GM19397 (cell line): ENCODE measurements around the gene CD3E.
"Not testable (repeated sequence)": the region's sequence is repeated elsewhere in the genome, so short reads cannot be mapped to it uniquely, and the experiment has no call there.

ENCODE experiments used
- ATAC-seq: cut with Tn5 transposase; IDR thresholded peaks from one replicate; pipeline ENCODE4 v1.9.1; 2021; ENCODE audit warnings: mild to moderate bottlenecking, moderate library complexity; ENCODE audit not compliant: unreplicated experiment

CD3E gene

GRCh38 chr11:118289401-118289800, 15.1 kb upstream of the CD3E start:
- ATAC-seq, result no peak

DNA sequence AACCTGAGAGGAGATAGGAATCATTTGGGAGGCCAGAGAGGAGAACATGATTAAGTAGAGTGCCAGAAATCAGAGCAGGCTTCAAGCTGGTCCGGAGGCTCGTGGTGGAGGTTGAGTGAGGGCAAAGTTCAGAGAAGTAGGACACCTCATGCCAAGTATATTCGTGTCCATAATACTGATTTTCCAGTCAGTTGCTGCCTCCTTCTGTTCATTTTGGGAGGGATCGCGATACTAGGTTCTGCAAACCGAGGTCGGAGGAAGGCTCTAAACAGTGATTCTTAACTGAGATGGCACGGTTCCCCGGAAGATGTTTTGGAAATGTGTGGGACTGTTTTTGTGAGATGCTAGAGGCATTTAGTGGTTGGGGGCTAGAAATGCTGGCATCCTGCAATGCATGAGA, 13.6 kb upstream of the CD3E start:
- ATAC-seq, result no peak

- ATAC-seq, result no peak
Observed at GRCh38 chr11:118291477-118292135, 12.9 kb upstream of the CD3E start.

DNA sequence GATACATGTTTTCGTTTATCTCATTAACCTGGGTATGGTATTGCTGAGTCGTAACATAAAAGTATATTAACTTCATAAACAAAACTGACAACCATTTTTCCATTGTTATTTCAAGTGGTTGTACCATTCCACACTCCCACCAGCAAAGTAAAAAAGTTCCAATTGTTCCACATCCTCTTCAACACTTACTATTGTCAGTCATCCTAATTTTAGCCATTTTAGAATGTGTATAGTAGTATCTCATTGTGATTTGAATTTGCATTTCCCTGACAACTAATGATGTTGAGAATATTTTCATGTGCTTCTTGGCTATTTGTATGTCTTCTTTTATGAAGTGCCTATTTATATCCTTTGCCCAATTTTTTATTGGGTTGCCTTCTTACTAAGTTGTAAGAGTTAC, 10.5 kb upstream of the CD3E start:
- ATAC-seq, result no peak

DNA sequence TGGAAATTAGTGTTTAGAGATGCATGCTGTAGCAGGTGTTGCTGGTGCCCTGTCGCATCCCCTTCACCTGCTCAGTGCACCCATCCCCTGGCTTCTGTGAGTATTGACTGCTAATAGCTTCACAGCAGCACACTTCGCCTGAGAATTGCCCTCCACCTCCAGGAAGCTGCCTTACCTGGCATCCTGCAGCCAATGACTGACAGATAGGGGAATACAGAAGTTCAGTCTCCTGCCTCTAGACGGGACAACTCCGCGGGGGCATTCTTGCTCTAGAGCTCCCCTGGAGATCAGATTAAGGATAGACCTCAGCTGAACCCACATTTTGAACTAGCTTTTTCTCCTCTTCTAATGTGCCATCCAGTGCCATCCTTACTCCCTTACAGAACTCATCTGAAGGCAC, 9.3 kb upstream of the CD3E start:
- ATAC-seq, result no peak

DNA sequence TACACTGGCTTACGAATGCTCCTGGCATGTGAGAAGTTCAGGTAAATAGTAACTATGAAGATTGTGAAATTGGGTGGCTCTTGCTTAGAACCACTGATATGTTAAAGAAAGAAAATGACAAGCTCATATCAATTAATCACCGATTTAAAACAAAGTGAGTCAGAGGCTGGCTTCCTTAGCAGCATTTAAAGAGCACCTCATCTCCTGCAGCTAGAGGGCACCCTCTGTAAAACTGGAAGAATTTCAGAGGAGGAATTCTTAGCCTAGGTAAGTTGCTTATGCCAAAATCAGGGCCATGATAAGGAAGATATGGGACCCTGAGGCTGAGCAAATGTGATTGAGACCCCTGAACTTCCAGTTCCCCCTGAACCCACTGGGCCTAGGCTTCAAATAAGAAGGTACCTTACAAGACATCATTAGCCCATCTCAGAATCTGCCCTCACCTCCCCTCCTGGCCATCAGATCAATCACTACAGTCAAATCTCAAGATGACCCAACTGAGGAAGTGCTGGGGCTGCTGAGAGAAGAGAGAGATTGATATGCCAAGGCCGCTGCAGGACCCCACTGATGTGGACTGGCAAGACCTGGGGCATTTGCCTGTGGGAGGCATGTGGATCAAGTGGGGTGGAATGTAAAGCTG, 8.6 kb upstream of the CD3E start:
- ATAC-seq, result no peak

GRCh38 chr11:118301600-118302195, 2.8 kb upstream of the CD3E start:
- no peak for ATAC-seq

DNA sequence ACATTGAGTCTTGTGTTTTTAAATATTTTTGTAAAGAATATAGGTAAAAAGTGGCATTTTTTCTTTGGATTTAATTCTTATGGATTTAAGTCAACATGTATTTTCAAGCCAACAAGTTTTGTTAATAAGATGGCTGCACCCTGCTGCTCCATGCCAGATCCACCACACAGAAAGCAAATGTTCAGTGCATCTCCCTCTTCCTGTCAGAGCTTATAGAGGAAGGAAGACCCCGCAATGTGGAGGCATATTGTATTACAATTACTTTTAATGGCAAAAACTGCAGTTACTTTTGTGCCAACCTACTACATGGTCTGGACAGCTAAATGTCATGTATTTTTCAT, 333 bp upstream of the CD3E start:
- no peak for ATAC-seq

GRCh38 chr11:118305726-118306125, 1.2 kb downstream of the CD3E start:
- ATAC-seq, result no peak

DNA sequence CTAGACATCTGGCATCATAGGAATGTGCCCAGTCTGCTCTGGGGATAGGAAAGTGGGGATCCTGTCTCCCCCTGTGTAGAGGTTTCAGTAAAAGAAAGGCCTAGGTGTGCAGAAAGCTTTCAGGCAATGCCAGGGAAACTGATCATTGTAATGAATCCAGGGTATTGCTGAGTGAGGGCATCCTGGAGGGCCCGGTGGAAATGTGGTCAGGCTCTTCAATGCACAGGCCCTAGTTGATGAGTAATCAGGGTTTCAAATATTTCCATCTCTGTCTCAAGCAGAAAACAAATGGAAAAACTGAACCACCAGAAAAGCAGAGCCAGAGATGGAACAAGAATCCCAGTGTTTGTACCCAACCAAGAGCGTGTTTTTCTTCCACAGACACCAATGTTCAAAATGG, 2.0 kb downstream of the CD3E start:
- no peak for ATAC-seq

DNA sequence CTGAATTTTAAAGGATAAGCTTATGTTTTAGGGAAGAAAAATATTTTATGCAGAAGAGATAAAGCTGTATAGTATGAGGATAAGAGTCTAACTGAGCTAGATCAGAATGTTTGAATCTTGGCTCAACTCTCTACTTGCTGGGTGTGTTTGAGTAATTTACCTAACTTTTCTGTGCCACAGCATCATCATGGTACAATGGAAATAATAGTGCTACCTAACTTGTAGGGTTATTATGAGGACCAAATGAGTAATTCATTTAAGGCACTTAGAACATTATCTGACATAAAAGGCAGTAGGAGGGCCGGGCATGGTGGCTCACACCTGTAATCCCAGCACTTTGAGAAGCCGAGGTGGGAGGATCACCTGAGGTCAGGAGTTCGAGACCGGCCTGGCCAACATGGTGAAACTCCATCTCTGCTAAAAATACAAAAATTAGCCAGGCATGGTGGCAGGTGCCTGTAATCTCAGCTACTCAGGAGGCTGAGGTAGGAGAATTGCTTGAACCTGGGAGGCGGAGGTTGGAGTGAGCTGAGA, 4.5 kb downstream of the CD3E start:
- ATAC-seq, result not testable (repeated sequence)

DNA sequence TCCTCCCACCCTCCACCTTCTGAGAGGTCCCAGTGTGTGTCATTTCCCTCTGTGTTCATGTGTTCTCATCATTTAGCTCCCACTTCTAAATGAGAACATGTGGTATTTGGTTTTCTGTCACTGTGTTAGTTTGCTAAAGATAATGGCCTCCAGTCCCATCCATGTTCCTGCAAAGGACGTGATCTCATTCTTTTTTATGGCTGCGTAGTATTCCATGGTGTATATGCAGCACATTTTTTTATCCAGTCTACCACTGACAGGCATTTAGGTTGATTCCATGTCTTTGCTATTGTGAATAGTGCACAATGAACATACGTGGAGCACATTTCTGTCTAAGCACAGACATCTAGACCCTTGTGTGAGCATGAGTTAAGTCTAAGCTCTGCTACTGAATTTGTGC, 5.7 kb downstream of the CD3E start:
- ATAC-seq, result no peak

GRCh38 chr11:118310781-118311485, 6.4 kb downstream of the CD3E start:
- ATAC-seq, result no peak

- ATAC-seq, result no peak
Observed at GRCh38 chr11:118311518-118311917, 7.0 kb downstream of the CD3E start.

DNA sequence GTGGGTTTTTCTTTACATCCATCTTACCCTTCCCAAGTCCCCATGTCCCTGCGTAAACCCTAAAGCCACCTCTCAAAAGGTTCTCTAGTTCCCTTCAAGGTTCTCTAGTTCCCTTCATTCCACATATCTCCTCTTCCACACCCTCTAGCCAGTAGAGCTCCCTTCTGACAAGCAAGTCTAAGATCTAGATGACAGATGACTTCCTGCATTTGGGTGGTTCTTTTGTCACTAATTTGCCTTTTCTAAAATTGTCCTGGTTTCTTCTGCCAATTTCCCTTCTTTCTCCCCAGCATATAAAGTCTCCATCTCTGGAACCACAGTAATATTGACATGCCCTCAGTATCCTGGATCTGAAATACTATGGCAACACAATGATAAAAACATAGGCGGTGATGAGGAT, 7.8 kb downstream of the CD3E start:
- no peak for ATAC-seq

- ATAC-seq, result no peak
Observed at GRCh38 chr11:118313242-118313641, 8.7 kb downstream of the CD3E start.

- ATAC-seq, result no peak
Observed at GRCh38 chr11:118314988-118315411, 10.5 kb downstream of the CD3E start.

- ATAC-seq, result no peak
Observed at GRCh38 chr11:118318124-118318523, 13.6 kb downstream of the CD3E start.

DNA sequence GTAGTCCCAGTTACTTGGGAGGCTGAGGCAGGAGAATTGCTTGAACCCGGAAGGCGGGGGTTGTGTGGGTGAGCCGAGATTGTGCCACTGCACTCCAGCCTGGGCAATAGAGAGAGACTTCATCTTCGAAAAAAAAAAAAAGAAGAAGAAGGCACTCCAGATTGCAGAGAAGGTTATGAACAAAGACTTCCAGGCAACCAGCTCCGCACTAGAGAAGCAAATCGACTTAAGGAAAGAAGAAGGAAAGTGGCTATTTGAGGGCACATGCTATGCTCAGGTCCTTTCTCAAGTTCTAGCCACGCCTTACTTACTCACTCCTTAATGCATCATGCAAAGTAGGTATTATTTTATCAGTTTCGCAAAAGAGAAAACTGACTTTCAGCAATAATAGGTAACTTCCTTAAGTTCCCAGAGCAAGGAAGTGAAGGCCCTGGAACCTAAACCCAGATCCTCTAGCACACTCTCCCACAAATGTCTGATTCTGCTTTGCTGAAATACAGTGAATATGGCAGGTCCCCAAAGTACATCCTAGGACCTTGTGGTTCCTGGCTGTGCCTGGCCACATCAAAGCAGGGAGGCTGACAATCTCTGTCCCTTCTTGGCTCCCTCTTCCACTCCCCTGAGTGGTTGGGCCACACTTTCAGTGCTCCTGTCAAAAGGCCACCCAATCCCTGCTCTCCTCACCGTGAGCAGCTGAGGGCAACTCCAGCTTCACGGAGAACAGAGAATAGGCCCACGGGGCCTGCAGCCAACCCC, 14.2 kb downstream of the CD3E start:
- ATAC-seq, result no peak

GRCh38 chr11:118319337-118319707, 14.8 kb downstream of the CD3E start:
- ATAC-seq, result no peak

DNA sequence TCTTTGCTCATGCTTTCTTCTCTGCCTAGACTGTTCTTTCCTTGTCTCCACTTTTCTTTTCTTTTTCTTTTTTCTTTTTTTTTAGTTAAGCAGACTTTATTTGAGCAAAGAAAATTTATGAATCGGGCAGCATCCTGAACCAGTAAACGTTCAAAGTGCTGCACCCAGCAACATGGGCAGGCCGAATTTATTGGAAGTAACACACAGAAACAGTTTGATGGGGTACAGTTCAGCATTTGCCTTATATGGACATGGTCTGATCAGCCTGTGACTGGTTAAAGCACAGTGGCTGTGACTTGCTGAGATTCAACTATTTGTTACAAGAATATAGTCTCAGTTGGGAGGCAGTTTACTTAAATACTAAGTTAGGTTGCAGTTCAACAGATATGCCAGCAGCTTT, 16.0 kb downstream of the CD3E start:
- ATAC-seq, result no peak
